ENCODE results near the gene MRFAP1L1. TPM values are rescaled to one million over a fixed set of nuclear protein-coding genes. Genes with fewer than 3 reads are reported as not detected.

Gene MRFAP1L1
- total RNA-seq, 1 donor from 2014 or later, result 43.0 TPM

DNA sequence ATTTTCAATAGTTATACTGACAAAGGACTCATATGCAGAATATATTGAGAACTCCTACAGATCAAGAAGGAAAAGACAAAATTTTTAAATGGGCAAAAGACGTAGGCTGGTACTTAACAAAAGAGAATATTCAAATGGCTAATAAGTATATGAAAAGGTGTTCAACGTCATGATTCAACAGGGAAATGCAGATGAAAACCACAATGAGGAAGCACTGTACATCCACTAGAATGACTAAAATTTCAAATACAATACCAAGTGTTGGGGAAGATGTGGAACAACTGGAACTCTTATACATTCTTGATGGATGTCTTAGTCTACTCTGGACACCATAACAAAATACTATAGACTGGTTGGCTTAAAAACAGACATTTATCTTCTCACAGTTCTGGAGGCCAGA lies 1.3 kb upstream of the MRFAP1L1 start:
- H3K4me3 Mint-ChIP-seq (ENCODE audit: unreplicated experiment), result no peak overlapping the region
- H3K4me1 Mint-ChIP-seq (ENCODE audit: unreplicated experiment), result peaks cover 32% of the 10 kb centered on the region
- no peak for DNase-seq (ENCODE audit: low spot score)
- no peak overlapping the region for H3K27ac Mint-ChIP-seq (ENCODE audit: unreplicated experiment)
- TF ChIP-seq, protein P1, sequence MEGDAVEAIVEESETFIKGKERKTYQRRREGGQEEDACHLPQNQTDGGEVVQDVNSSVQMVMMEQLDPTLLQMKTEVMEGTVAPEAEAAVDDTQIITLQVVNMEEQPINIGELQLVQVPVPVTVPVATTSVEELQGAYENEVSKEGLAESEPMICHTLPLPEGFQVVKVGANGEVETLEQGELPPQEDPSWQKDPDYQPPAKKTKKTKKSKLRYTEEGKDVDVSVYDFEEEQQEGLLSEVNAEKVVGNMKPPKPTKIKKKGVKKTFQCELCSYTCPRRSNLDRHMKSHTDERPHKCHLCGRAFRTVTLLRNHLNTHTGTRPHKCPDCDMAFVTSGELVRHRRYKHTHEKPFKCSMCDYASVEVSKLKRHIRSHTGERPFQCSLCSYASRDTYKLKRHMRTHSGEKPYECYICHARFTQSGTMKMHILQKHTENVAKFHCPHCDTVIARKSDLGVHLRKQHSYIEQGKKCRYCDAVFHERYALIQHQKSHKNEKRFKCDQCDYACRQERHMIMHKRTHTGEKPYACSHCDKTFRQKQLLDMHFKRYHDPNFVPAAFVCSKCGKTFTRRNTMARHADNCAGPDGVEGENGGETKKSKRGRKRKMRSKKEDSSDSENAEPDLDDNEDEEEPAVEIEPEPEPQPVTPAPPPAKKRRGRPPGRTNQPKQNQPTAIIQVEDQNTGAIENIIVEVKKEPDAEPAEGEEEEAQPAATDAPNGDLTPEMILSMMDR (IDR thresholded peaks at IDR 0.05; ENCODE audit: unreplicated experiment), result no peak
- no peaks in the 10 kb centered on the region for H3K9me3 Mint-ChIP-seq (ENCODE audit: unreplicated experiment)
- H3K36me3 Mint-ChIP-seq (ENCODE audit: low read depth, unreplicated experiment), result peaks cover 14% of the 10 kb centered on the region
- peaks cover 7% of the 10 kb centered on the region for H3K27me3 Mint-ChIP-seq (ENCODE audit: unreplicated experiment)

GRCh38 chr4:6710282-6710681 lies 617 bp upstream of the MRFAP1L1 start:
- Mint-ChIP-seq H3K27ac (ENCODE audit: unreplicated experiment) (no peak overlapping the region), H3K9me3 (ENCODE audit: unreplicated experiment) (no peaks in the 10 kb centered on the region), H3K36me3 (ENCODE audit: low read depth, unreplicated experiment) (peaks cover 7% of the 10 kb centered on the region), H3K4me3 (ENCODE audit: unreplicated experiment) (peak overlapping the region; percentile 100), H3K27me3 (ENCODE audit: unreplicated experiment) (peaks cover 3% of the 10 kb centered on the region), H3K4me1 (ENCODE audit: unreplicated experiment) (peaks cover 29% of the 10 kb centered on the region)
- TF ChIP-seq, protein P1 (IDR thresholded peaks at IDR 0.05; ENCODE audit: unreplicated experiment), result no peak
- DNase-seq (ENCODE audit: low spot score), result no peak

DNA sequence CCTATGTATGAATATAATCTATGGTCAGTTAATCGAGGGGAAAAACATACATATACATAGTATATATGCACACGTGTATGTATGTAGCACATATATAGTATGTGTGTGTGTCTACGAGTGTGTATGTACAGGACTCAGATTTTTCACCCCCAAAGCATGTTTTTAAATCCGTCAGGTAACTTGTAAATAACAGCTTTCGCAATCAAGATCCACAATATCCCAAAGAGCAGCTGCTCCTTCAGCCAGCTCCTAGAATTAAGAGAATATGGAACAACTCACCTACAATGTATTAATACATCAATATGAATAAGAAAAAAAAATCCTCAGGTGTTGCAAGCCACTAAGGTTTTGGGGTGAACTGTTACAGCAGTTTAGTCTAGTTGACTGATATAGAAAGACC lies 3.5 kb downstream of the MRFAP1L1 start:
- no peak overlapping the region for H3K4me3 Mint-ChIP-seq (ENCODE audit: unreplicated experiment)

GRCh38 chr4:6705646-6706045 lies 4.0 kb downstream of the MRFAP1L1 start:
- peaks cover 5% of the 10 kb centered on the region for H3K9me3 Mint-ChIP-seq (ENCODE audit: unreplicated experiment)
- no peak overlapping the region for H3K4me3 Mint-ChIP-seq (ENCODE audit: unreplicated experiment)
- peaks cover 5% of the 10 kb centered on the region for H3K27me3 Mint-ChIP-seq (ENCODE audit: unreplicated experiment)
- H3K4me1 Mint-ChIP-seq (ENCODE audit: unreplicated experiment), result peaks cover 29% of the 10 kb centered on the region
- no peak for DNase-seq (ENCODE audit: low spot score)
- peaks cover 28% of the 10 kb centered on the region for H3K36me3 Mint-ChIP-seq (ENCODE audit: low read depth, unreplicated experiment)
- TF ChIP-seq, protein P1 (IDR thresholded peaks at IDR 0.05; ENCODE audit: unreplicated experiment), result no peak
- no peak overlapping the region for H3K27ac Mint-ChIP-seq (ENCODE audit: unreplicated experiment)

More for the DNA sequence above, 3.5 kb downstream of the MRFAP1L1 start:
- peaks cover 5% of the 10 kb centered on the region for H3K27me3 Mint-ChIP-seq (ENCODE audit: unreplicated experiment)
- H3K27ac Mint-ChIP-seq (ENCODE audit: unreplicated experiment), result no peak overlapping the region
- DNase-seq (ENCODE audit: low spot score), result no peak
- H3K4me1 Mint-ChIP-seq (ENCODE audit: unreplicated experiment), result peaks cover 29% of the 10 kb centered on the region
- TF ChIP-seq, protein P1 (IDR thresholded peaks at IDR 0.05; ENCODE audit: unreplicated experiment), result no peak
- H3K9me3 Mint-ChIP-seq (ENCODE audit: unreplicated experiment), result peaks cover 5% of the 10 kb centered on the region
- H3K36me3 Mint-ChIP-seq (ENCODE audit: low read depth, unreplicated experiment), result peaks cover 28% of the 10 kb centered on the region

GRCh38 chr4:6703786-6704185 lies 5.9 kb downstream of the MRFAP1L1 start:
- Mint-ChIP-seq H3K9me3 (ENCODE audit: unreplicated experiment) (peaks cover 5% of the 10 kb centered on the region), H3K4me3 (ENCODE audit: unreplicated experiment) (peak overlapping the region; percentile 75), H3K36me3 (ENCODE audit: low read depth, unreplicated experiment) (peaks cover 28% of the 10 kb centered on the region), H3K4me1 (ENCODE audit: unreplicated experiment) (peaks cover 27% of the 10 kb centered on the region), H3K27ac (ENCODE audit: unreplicated experiment) (no peak overlapping the region), H3K27me3 (ENCODE audit: unreplicated experiment) (peaks cover 3% of the 10 kb centered on the region)
- TF ChIP-seq, protein P1 (IDR thresholded peaks at IDR 0.05; ENCODE audit: unreplicated experiment), result no peak
- DNase-seq (ENCODE audit: low spot score), result no peak
